ENCODE data around the gene PAEP.

- TF ChIP-seq POLR2AphosphoS5 (IDR thresholded peaks at IDR 0.05; ENCODE audit: low read depth, low read length) (no peak), CTCF (IDR thresholded peaks at IDR 0.05) (no peak)
Measured at GRCh38 chr9:135579356-135579755, 17.8 kb downstream of the PAEP start.

Data from Panc1 (cell line).